GM23338 (cell line): Measurements from ENCODE around the gene NT5C3B. TPM values are rescaled to one million over a fixed set of nuclear protein-coding genes. Genes with fewer than 3 reads are reported as not detected.

Source experiments
- CREB1 ChIP-seq: fragments of 250-450 bp; sonication (Bioruptor Pico); IDR thresholded peaks from 2 replicates; pipeline ENCODE4 v1.5.0; 2020; ENCODE audit warnings: low read depth, mild to moderate bottlenecking, moderate library complexity
- ZNF114 ChIP-seq: fragments of 250-450 bp; sonication (Bioruptor Pico); IDR thresholded peaks from 2 replicates; pipeline ENCODE4 v1.5.0; 2020; ENCODE audit warnings: mild to moderate bottlenecking, moderate library complexity
- polyA plus RNA-seq: library from polyadenylated mRNA; unstranded; fragments of >200 nt; fragmentation: Nextera tagmentation; extraction: Ambion mirVana; gene quantifications from 2 replicates; pipeline ENCODE4 v1.2.1, GENCODE V29; 2016
- total RNA-seq: library from RNA; depleted of rRNA; stranded (reverse); fragments of >200 nt; shearing (Covaris generic); gene quantifications from 2 replicates; pipeline ENCODE4 v1.2.3, GENCODE V29; 2014
- TF ChIP-seq, protein P1 (sequence below): IDR thresholded peaks from one replicate; pipeline ENCODE4 v1.6.1; 2018; ENCODE audit warnings: antibody characterized with exemption; ENCODE audit not compliant: unreplicated experiment
- TF ChIP-seq, protein P2 (sequence below): fragments of 250-450 bp; sonication (Bioruptor Pico); IDR thresholded peaks from 2 replicates; pipeline ENCODE4 v1.5.0; 2020; ENCODE audit warnings: mild to moderate bottlenecking, moderate library complexity
- TF ChIP-seq, protein P3 (sequence below): IDR thresholded peaks from 2 replicates; pipeline ENCODE4 v1.6.1; 2016; ENCODE audit warnings: antibody characterized with exemption

Gene NT5C3B
- total and polyA plus RNA-seq, 2 experiments from 2014 or later: 58.2 to 78.3 TPM

DNA sequence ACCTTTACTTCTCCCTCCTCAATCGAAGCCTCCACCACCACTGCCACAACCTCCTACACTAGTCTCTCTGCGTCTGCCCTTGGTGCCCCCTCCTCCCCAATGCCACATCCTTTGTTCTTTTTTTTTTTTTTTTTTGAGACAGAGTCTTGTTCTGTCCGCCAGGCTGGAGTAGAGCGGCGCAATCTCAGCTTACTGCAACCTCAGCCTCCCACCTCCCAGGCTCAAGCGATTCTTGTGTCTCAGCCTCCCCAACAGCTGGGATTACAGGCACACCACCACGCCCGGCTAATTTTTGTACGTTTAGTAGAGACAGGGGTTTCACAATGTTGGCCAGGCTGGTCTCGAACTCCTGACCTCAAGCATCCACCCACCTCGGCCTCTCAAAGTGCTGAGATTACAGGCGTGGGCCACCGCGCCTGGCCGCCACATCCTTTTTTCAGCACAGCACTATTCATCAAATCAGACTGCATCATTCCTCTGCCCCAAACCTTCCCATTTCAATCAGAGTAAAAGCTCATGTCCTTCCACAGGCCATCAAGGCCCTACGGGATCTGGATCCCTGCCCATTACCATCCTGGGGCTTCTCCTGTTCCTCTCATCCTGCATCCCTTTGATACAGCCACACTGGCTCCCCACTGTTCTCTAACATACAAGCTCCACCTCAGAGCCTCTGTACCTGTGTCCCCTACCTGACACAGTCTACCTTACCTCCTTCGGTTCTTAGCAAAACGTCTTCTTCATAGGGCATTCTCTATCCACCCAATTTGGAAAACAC is 27.2 kb upstream of the NT5C3B start (continued):
- TF ChIP-seq, protein P1, sequence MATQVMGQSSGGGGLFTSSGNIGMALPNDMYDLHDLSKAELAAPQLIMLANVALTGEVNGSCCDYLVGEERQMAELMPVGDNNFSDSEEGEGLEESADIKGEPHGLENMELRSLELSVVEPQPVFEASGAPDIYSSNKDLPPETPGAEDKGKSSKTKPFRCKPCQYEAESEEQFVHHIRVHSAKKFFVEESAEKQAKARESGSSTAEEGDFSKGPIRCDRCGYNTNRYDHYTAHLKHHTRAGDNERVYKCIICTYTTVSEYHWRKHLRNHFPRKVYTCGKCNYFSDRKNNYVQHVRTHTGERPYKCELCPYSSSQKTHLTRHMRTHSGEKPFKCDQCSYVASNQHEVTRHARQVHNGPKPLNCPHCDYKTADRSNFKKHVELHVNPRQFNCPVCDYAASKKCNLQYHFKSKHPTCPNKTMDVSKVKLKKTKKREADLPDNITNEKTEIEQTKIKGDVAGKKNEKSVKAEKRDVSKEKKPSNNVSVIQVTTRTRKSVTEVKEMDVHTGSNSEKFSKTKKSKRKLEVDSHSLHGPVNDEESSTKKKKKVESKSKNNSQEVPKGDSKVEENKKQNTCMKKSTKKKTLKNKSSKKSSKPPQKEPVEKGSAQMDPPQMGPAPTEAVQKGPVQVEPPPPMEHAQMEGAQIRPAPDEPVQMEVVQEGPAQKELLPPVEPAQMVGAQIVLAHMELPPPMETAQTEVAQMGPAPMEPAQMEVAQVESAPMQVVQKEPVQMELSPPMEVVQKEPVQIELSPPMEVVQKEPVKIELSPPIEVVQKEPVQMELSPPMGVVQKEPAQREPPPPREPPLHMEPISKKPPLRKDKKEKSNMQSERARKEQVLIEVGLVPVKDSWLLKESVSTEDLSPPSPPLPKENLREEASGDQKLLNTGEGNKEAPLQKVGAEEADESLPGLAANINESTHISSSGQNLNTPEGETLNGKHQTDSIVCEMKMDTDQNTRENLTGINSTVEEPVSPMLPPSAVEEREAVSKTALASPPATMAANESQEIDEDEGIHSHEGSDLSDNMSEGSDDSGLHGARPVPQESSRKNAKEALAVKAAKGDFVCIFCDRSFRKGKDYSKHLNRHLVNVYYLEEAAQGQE: no peak
- TF ChIP-seq ZNF114 (no peak), CREB1 (CRISPR knock-in tag) (no peak)
- TF ChIP-seq, protein P2, sequence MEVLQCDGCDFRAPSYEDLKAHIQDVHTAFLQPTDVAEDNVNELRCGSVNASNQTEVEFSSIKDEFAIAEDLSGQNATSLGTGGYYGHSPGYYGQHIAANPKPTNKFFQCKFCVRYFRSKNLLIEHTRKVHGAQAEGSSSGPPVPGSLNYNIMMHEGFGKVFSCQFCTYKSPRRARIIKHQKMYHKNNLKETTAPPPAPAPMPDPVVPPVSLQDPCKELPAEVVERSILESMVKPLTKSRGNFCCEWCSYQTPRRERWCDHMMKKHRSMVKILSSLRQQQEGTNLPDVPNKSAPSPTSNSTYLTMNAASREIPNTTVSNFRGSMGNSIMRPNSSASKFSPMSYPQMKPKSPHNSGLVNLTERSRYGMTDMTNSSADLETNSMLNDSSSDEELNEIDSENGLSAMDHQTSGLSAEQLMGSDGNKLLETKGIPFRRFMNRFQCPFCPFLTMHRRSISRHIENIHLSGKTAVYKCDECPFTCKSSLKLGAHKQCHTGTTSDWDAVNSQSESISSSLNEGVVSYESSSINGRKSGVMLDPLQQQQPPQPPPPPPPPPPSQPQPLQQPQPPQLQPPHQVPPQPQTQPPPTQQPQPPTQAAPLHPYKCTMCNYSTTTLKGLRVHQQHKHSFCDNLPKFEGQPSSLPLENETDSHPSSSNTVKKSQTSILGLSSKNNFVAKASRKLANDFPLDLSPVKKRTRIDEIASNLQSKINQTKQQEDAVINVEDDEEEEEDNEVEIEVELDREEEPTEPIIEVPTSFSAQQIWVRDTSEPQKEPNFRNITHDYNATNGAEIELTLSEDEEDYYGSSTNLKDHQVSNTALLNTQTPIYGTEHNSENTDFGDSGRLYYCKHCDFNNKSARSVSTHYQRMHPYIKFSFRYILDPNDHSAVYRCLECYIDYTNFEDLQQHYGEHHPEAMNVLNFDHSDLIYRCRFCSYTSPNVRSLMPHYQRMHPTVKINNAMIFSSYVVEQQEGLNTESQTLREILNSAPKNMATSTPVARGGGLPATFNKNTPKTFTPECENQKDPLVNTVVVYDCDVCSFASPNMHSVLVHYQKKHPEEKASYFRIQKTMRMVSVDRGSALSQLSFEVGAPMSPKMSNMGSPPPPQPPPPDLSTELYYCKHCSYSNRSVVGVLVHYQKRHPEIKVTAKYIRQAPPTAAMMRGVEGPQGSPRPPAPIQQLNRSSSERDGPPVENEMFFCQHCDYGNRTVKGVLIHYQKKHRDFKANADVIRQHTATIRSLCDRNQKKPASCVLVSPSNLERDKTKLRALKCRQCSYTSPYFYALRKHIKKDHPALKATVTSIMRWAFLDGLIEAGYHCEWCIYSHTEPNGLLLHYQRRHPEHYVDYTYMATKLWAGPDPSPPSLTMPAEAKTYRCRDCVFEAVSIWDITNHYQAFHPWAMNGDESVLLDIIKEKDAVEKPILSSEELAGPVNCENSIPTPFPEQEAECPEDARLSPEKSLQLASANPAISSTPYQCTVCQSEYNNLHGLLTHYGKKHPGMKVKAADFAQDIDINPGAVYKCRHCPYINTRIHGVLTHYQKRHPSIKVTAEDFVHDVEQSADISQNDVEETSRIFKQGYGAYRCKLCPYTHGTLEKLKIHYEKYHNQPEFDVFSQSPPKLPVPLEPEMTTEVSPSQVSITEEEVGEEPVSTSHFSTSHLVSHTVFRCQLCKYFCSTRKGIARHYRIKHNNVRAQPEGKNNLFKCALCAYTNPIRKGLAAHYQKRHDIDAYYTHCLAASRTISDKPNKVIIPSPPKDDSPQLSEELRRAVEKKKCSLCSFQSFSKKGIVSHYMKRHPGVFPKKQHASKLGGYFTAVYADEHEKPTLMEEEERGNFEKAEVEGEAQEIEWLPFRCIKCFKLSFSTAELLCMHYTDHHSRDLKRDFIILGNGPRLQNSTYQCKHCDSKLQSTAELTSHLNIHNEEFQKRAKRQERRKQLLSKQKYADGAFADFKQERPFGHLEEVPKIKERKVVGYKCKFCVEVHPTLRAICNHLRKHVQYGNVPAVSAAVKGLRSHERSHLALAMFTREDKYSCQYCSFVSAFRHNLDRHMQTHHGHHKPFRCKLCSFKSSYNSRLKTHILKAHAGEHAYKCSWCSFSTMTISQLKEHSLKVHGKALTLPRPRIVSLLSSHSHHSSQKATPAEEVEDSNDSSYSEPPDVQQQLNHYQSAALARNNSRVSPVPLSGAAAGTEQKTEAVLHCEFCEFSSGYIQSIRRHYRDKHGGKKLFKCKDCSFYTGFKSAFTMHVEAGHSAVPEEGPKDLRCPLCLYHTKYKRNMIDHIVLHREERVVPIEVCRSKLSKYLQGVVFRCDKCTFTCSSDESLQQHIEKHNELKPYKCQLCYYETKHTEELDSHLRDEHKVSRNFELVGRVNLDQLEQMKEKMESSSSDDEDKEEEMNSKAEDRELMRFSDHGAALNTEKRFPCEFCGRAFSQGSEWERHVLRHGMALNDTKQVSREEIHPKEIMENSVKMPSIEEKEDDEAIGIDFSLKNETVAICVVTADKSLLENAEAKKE (CRISPR knock-in tag): no peak
- TF ChIP-seq, protein P3, sequence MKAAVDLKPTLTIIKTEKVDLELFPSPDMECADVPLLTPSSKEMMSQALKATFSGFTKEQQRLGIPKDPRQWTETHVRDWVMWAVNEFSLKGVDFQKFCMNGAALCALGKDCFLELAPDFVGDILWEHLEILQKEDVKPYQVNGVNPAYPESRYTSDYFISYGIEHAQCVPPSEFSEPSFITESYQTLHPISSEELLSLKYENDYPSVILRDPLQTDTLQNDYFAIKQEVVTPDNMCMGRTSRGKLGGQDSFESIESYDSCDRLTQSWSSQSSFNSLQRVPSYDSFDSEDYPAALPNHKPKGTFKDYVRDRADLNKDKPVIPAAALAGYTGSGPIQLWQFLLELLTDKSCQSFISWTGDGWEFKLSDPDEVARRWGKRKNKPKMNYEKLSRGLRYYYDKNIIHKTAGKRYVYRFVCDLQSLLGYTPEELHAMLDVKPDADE: no peak
